A549 (cell line): ENCODE results near the gene ZBTB39.

Source experiments
- BHLHE40 ChIP-seq: IDR thresholded peaks from 2 replicates; pipeline ENCODE4 v1.6.1; 2012; ENCODE audit warnings: low read depth, low read length, inconsistent platforms
- EP300 ChIP-seq, 2 experiments: fragments of >200 bp; sonication (Bioruptor Twin); formaldehyde crosslinking; IDR thresholded peaks; 2 replicates in 1 of 2; 3 replicates in 1 of 2; pipeline ENCODE4 v1.6.1; 2016 to 2017
- ESRRA ChIP-seq: fragments of 150-350 bp; IDR thresholded peaks from 2 replicates; pipeline ENCODE4 v1.6.1; 2014; ENCODE audit warnings: mild to moderate bottlenecking, low read length, borderline replicate concordance
- HOXA7 ChIP-seq: fragments of 250-450 bp; sonication (Bioruptor Pico); IDR thresholded peaks from 2 replicates; pipeline ENCODE4 v1.5.0; 2020; ENCODE audit warnings: mild to moderate bottlenecking, moderate library complexity
- POLR2A ChIP-seq: IDR thresholded peaks from 2 replicates; pipeline ENCODE4 v1.6.1; 2012; ENCODE audit warnings: mild to moderate bottlenecking, low read length
- TF ChIP-seq, protein P1 (sequence below): fragments of >200 bp; sonication (Bioruptor Twin); formaldehyde crosslinking; IDR thresholded peaks from 3 replicates; pipeline ENCODE4 v1.5.1; 2016
- TF ChIP-seq, protein P2 (sequence below): fragments of 450-650 bp; IDR thresholded peaks from 2 replicates; pipeline ENCODE4 v1.6.1; 2014; ENCODE audit warnings: antibody characterized with exemption

DNA sequence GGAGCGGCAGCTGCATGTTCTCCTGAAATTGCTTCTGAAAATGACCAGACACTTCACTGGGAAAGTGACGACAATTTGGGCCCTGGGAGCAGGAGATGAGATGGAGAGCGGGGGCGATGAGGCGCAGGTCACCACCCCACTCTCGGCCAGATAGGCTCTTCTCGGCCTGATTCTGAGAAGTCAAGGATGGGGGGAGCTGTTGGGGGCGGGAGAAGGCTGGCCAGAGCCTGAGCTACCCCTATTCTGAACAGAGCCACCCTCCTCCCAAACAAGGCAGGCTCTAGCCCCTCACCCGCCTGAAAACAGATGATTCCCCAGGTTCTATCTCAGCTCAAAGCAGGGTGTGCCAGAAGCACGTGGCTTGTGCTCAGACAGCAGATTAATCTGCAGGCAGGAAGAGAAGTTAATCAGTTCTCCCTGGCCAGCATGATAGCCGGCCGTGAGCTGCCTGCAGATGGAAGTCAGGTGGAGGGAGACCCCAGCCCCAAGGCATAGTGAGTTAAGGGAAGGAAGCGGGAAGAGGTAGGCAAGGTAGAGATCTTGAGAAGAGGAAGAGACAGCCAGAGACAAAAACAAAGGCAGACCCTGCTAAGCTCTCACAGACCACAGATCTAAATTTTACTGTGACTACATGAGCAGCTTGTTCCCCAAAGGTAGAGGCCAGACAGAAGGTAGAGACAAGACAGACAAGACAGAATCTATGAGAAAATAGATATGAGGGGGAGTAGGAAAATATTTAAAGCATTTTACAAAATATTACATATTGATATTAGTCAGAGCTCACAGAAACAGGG, 20.9 kb upstream of the ZBTB39 start:
- TF ChIP-seq, protein P1, sequence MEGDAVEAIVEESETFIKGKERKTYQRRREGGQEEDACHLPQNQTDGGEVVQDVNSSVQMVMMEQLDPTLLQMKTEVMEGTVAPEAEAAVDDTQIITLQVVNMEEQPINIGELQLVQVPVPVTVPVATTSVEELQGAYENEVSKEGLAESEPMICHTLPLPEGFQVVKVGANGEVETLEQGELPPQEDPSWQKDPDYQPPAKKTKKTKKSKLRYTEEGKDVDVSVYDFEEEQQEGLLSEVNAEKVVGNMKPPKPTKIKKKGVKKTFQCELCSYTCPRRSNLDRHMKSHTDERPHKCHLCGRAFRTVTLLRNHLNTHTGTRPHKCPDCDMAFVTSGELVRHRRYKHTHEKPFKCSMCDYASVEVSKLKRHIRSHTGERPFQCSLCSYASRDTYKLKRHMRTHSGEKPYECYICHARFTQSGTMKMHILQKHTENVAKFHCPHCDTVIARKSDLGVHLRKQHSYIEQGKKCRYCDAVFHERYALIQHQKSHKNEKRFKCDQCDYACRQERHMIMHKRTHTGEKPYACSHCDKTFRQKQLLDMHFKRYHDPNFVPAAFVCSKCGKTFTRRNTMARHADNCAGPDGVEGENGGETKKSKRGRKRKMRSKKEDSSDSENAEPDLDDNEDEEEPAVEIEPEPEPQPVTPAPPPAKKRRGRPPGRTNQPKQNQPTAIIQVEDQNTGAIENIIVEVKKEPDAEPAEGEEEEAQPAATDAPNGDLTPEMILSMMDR: no peak
- TF ChIP-seq, protein P2, sequence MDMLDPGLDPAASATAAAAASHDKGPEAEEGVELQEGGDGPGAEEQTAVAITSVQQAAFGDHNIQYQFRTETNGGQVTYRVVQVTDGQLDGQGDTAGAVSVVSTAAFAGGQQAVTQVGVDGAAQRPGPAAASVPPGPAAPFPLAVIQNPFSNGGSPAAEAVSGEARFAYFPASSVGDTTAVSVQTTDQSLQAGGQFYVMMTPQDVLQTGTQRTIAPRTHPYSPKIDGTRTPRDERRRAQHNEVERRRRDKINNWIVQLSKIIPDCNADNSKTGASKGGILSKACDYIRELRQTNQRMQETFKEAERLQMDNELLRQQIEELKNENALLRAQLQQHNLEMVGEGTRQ: no peak
- TF ChIP-seq POLR2A (no peak), BHLHE40 (no peak), ESRRA (no peak), HOXA7 (CRISPR knock-in tag) (no peak), EP300 (IDR thresholded peaks at IDR 0.05) (no peak)
